ENCODE results near the gene GNB5.
"Not testable (repeated sequence)": the region's sequence is repeated elsewhere in the genome, so short reads cannot be mapped to it uniquely, and the experiment has no call there.

Gene GNB5

DNA sequence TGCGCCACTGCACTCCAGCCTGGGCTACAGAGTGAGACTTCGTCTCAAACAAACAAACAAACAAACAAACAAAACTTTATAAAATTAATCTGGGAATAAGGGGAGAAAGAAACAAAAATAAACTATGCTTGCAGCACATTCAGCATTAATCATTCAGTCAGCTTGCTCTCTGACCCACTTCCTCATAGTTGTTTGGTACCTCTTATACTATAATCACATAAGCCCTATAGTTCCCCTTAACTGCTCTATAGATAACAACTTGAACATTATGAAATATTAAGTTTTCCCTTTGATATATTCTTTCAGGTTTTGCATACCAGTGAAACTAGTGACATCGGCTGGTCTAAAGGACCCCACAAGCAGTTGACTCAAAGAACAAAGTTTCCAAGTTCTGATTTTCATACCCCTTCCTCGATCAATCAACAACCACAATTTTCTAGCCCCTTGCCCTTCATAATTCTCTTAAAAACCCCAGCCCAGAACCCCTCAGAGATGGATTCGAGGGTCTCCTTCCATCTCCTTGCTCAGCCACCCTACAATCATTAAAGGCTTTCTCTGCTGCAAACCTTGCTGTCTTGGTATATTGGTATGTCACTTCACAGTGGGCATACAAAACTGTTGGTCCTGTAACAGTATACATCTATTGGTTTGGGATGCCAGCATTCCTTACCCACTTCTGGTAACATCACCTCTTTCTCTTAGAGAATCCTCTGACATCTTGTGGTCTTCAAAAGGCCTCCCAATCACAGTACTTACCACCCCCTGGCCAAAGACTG, 105.0 kb downstream of the GNB5 start:
- DNase-seq = no peak

GRCh38 chr15:52085299-52085698, 105.9 kb downstream of the GNB5 start:
- DNase-seq = no peak

- DNase-seq = no peak
These were observed 107.6 kb downstream of the GNB5 start for GRCh38 chr15:52083603-52084002.

DNA sequence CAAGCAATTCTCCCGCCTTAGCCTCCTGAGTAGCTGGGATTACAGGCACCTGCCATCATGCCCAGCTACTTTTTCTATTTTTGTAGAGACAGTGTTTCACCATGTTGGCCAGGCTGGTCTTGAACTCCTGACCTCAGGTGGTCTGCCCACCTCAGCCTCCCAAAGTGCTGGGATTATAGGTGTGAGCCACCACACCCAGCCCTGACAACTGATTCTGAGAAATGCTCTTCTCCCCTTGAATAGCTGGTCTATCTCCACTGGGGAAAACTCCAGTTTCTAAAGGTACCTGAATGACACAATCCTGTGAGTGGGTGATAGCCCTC, 108.2 kb downstream of the GNB5 start:
- not testable (repeated sequence) for DNase-seq

- DNase-seq = no peak
These were observed 108.8 kb downstream of the GNB5 start for GRCh38 chr15:52082197-52083036.

- DNase-seq = no peak
These were observed 110.3 kb downstream of the GNB5 start for GRCh38 chr15:52080706-52081392.

GRCh38 chr15:52080031-52080430, 111.2 kb downstream of the GNB5 start:
- no peak for DNase-seq

DNA sequence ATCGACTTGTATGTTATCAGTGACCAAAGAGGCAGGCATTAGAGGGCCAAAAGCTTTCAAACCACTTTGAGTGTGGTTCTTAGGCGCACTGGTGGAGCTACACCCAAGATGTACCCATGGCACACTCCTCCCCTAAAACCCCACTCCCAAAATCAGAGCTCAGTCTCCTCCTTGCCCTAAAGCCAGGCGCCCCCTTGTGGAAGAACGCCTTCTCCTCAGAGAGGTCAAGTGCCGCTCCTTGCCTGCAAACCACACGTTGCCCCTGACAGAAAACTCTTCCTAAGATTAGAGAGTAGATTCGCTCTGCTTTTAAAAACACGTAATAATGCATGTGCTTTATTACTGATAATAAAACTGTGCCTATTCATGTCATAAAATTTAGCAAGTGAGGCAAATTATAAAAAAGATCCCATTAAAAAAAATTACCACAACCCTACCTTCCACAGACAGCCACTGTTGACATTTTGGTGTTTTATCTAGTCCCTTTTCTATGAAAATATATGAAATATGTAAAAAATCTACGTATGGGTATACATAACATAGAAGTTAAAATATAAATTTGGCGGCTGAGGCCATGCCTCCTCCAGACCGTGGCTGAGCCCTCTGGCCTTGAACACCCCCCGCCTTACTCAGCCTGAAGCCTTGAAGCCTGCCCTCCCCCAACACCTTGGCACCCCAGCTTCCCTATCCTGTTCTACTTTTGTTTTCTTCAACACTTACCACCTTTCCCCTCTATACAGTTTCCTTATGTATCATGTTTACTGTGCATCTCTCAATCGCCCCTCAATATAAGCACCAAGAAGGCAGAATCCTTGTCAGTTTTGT, 112.1 kb downstream of the GNB5 start:
- DNase-seq = peak; percentile 89 to 93

GRCh38 chr15:52078197-52078875, 112.9 kb downstream of the GNB5 start:
- no peak for DNase-seq

DNA sequence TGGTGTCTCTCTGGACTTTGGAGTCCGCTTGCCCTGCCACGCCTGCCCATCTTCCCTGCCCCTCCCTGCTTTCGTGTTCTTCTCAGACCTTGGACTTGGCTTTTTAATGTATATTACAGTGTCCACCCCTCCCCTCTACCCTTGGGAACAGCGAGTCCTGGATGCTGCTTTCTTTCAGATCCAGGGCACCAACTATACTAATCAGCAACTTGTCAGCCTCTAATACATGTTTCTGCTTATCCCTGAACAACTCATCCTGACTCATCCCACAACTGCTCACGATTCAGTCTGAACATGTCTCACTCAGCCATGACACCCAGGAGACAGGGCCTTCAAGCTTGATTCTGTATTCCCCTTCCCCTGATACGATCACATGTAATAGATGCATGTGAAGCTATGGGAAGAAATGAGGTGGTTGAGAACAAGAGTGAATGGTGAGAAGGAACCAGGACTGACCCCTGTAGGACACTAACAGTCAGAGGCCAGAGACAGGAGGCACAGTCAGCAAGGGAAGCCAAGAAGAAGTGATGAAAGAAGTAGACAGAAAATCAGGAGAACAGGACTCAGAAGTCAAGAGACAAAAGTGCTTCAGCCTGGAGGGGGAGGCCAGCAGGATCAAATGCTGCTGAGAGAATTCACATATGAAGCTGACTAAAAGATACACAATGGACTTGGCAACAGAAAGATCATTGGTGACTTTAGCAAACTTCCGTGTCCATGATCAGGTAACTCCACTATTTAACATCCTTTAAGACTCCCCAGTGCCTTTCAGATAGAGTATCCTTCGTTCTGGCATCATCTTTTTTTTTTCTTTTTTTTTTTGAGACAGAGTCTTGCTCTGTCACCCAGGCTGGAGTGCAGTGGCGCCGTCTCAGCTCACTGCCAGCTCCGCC, 114.1 kb downstream of the GNB5 start:
- peak in 1 of 2 experiments; percentile 38 for DNase-seq

- no peak for DNase-seq
These were observed 119.6 kb downstream of the GNB5 start for GRCh38 chr15:52071570-52071969.

GRCh38 chr15:52069559-52069958, 121.6 kb downstream of the GNB5 start:
- DNase-seq = no peak

GRCh38 chr15:52068004-52068615, 123.1 kb downstream of the GNB5 start:
- DNase-seq = no peak

DNA sequence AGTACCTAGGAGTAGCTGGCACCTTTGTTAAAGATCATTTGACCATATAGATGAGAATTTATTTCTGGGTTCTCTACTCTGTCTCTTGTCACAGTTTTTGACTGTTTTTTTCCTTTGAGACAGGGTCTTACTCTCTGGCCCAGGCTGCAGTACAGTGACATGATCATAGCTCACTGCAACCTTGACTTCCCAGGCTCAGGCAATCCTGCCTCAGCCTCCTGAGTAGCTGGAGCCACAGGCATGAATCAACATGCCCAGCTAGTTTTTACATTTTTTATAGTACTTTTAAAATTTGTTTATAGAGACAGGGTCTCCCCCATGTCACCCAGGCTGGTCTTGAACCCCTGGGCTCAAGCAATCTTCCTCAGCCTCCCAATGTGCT, 123.7 kb downstream of the GNB5 start:
- no peak for DNase-seq

GRCh38 chr15:52066842-52067544, 124.2 kb downstream of the GNB5 start:
- no peak for DNase-seq
